MV-4-11 (cell line): Measurements from ENCODE around the gene GNPAT.

Source experiments
- DNase-seq: peaks from one replicate; lab custom pipeline; 2025; lab: John Stamatoyannopoulos, UW

Gene GNPAT

GRCh38 chr1:231213831-231214573, 27.0 kb upstream of the GNPAT start:
- no peak for DNase-seq

GRCh38 chr1:231214918-231215680, 25.9 kb upstream of the GNPAT start:
- peak; percentile 40 for DNase-seq

- DNase-seq = no peak
Observed at GRCh38 chr1:231215681-231216385, 25.2 kb upstream of the GNPAT start.

DNA sequence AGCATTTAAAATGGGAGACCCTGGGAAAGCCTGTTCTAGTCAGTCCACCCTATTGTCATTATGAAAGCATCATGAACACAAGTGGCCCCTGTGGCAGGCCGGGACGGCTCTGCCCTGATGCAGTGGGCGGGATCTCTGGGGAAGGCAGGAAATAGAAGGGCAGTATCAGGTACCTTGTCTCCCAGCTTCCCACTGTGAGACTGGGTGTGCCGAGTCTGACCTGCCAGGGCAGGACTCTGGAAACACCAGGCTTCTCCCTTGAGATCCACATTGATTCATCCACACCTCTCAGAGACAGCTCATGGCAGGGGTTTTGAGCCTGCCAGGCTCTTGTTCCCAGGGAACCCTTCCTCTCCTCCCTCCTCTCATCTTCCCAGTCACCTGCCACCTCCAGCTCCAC, 24.5 kb upstream of the GNPAT start:
- DNase-seq = no peak

DNA sequence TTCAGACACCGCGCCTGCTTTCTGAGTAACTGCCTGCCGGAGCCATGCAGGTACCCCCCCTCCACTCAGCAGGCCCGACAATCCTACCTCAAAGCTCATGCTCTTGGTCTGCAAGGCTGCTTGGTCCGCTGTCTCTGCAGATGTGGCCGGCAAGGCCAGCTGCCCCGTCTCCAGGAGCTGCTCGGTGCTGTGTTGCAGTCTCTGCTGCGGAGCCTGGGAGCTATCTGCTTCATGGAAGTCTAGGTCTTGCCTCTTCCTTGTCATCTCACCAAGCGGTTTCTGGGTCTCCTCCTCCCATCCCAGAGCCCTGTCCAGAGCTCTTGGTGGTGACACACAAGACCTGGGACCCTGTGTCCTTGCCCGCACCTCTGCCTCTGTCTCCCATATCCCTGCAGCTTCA, 24.0 kb upstream of the GNPAT start:
- no peak for DNase-seq

DNA sequence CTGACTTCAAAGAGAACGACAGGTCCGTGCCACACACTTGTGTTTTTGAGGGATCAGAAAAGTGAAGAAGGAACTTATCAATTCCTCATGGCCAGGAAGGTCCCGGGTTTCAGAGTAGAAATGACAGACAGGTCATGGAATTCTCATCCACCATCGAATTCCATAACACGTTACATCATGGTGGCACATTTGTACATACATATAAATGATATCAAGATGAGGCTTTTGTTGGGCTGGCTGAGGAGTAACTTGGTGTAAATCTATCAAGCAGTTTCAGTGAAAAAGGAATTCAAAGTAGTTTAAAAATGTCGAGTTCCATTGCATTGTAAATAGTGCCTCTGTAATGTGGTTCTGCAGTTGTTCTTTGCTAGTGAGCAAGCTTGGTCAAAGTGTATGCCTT, 22.9 kb upstream of the GNPAT start:
- DNase-seq = no peak

GRCh38 chr1:231219422-231220401, 21.3 kb upstream of the GNPAT start:
- no peak for DNase-seq

DNA sequence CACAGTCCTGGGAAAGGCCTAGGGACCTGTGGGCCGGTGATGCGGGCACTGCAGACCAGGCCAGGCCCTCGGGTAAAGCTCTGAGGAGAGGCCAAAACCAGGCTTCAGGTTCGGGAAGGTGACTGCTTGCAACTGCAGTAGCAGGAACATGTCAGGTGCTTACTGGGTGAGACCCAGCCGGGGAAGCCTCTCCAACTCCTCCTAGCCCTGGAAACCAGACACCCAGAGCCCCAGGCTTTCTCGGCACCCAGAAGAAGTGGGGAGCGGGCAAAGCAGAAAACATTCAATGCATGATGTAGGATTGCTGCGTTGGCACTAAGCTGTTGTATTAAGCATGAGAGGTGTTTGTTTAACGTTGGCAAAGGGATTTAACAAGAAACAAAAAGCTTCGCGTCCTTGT, 20.2 kb upstream of the GNPAT start:
- DNase-seq = no peak

GRCh38 chr1:231226156-231226555, 14.9 kb upstream of the GNPAT start:
- no peak for DNase-seq

- no peak for DNase-seq
Observed at GRCh38 chr1:231231511-231231910, 9.5 kb upstream of the GNPAT start.

DNA sequence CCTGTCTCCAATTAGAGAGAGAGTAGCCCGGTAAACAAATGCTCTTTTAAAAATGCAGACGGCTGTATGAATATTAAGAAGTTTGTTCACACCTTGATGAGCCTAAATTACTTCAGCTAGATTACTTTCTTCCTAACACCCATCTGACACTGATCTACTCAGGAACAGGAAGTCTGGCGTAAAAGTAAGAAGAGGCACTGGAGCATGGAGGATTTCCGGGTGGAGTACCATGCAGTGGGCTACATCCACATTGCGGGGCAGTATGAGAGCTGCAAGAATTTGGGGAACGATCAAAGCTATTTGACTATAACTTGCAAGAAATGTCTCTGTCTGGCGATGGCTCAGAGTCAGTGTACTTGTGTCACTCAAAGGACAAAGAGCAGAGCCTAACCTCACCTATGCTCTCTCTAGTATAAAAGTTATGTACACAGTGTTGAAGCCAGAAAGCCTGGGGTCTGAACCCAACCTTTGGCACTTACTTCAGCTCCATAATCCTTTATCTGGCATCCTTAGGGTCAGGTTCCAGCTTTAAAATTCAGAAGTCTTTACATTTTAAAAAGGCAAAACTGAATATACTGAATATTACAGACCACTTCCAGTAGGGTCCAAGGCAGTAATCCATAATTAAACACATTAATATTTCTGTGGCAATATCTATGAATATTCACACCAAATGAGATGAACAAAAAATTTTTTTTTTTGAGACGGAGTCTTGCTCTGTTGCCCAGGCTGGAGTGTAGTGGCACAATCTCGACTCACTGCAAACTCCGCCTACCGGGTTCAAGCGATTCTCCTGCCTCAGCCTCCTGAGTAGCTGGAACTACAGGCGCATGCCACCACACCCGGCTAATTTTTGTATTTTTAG, 7.9 kb upstream of the GNPAT start:
- no peak for DNase-seq

GRCh38 chr1:231233735-231234417, 7.1 kb upstream of the GNPAT start:
- DNase-seq = no peak

GRCh38 chr1:231234506-231234905, 6.5 kb upstream of the GNPAT start:
- no peak for DNase-seq

DNA sequence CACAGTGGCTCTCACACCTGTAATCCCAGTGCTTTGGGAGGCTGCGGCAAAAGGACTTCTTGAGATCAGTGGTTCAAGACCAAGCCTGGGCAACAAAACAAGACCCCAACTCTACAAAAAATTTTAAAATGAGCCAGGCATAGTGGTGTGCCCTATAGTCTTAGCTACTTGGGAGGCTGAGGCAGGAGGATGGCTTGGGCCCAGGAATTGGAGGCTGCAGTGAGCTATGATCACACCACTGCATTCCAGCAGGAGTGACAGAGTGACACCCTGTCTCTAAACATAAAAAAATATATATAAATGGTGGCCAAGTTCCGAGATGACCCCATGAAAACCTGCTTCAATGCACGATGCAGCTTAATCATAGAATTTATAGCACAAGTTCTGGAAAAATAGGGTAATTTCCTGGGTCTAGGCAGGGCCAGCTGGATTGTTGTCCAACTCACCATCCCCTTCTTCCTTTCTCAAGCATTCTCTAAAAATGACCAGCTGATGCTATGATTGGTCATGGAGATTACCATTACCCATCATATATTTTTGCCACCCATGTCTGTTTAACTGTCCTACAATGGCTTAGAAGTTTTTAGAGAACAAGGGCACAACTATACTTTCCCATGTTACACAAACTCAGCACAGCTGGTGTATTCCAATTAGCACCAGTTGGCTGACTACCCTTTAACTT, 5.3 kb upstream of the GNPAT start:
- DNase-seq = no peak

GRCh38 chr1:231236208-231236591, 4.8 kb upstream of the GNPAT start:
- no peak for DNase-seq

- DNase-seq = no peak
Observed at GRCh38 chr1:231236938-231237337, 4.1 kb upstream of the GNPAT start.

GRCh38 chr1:231238298-231238697, 2.7 kb upstream of the GNPAT start:
- no peak for DNase-seq

DNA sequence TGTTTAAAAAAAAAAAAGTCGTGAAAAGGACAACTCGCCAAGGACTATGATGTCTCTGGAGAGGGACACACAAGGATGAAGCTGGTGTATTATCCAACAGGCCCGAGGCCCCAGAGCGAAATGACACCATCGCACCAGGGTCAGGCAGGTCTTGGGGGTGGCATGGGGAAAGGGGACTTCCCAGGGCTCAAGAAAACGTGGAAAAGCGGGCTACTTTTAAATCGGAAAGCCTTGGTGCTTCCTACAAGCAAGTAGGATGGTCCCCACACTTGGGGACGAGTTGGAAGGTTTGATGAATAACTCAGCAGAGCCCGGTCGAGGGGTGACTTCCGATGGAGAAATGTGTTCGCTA, 505 bp upstream of the GNPAT start:
- no peak for DNase-seq

- peak; percentile 22 for DNase-seq
Observed at GRCh38 chr1:231241750-231242149, 738 bp downstream of the GNPAT start.
